ENCODE results near the gene ZNF235. TPM values are rescaled to one million over a fixed set of nuclear protein-coding genes. Genes with fewer than 3 reads are reported as not detected.

Gene ZNF235
- polyA plus RNA-seq, 1 experiment, result 1.3 TPM

- TF ChIP-seq CTCF (IDR thresholded peaks at IDR 0.05; ENCODE audit: insufficient read depth, low read depth, low read length), result no peak
- Histone ChIP-seq H3K27me3 (ENCODE audit: control insufficient read depth, insufficient read depth, low read length) (no peaks in the 10 kb centered on the region), H3K36me3 (ENCODE audit: control insufficient read depth, insufficient read depth, low read length) (no peaks in the 10 kb centered on the region), H3K4me3 (ENCODE audit: low read depth, low read length) (no peak overlapping the region)
- CTCF ChIA-PET, result no interaction called here
- DNase-seq (ENCODE audit: low read depth), result no peak
- POLR2A ChIA-PET, result no interaction called here
These were observed 632 bp upstream of the ZNF235 start for GRCh38 chr19:44305457-44305856.

- TF ChIP-seq CTCF (IDR thresholded peaks at IDR 0.05; ENCODE audit: insufficient read depth, low read depth, low read length), result no peak
- ChIA-PET POLR2A (no interaction called here), CTCF (interaction anchor here (1.1 kb wide), 1 partner anchor 76 kb away, joined by 3 read pairs; no protein-coding TSS in a partner anchor)
- Histone ChIP-seq H3K27me3 (ENCODE audit: control insufficient read depth, insufficient read depth, low read length) (no peaks in the 10 kb centered on the region), H3K4me3 (ENCODE audit: low read depth, low read length) (peak overlapping the region; percentile 75), H3K36me3 (ENCODE audit: control insufficient read depth, insufficient read depth, low read length) (no peaks in the 10 kb centered on the region)
- peak; percentile 24 for DNase-seq (ENCODE audit: low read depth)
These were observed 753 bp downstream of the ZNF235 start for GRCh38 chr19:44303976-44304568.

- H3K4me3 ChIP-seq (ENCODE audit: low read depth, low read length), result no peak overlapping the region
- ChIA-PET CTCF (interaction anchor here (1.1 kb wide), 1 partner anchor 75 kb away, joined by 3 read pairs; no protein-coding TSS in a partner anchor), POLR2A (no interaction called here)
- no peak for TF ChIP-seq CTCF (IDR thresholded peaks at IDR 0.05; ENCODE audit: insufficient read depth, low read depth, low read length)
- DNase-seq (ENCODE audit: low read depth), result no peak
- no peaks in the 10 kb centered on the region; the same call in 1 of the 2 replicates for H3K36me3 ChIP-seq (ENCODE audit: control insufficient read depth, insufficient read depth, low read length)
- no peaks in the 10 kb centered on the region for H3K27me3 ChIP-seq (ENCODE audit: control insufficient read depth, insufficient read depth, low read length)
These were observed 1.5 kb downstream of the ZNF235 start for GRCh38 chr19:44303320-44303719.

- Histone ChIP-seq H3K27me3 (ENCODE audit: control insufficient read depth, insufficient read depth, low read length) (no peaks in the 10 kb centered on the region), H3K36me3 (ENCODE audit: control insufficient read depth, insufficient read depth, low read length) (peaks cover 4% of the 10 kb centered on the region), H3K4me3 (ENCODE audit: low read depth, low read length) (no peak overlapping the region)
- no peak for TF ChIP-seq CTCF (IDR thresholded peaks at IDR 0.05; ENCODE audit: insufficient read depth, low read depth, low read length)
- ChIA-PET CTCF (no interaction called here), POLR2A (no interaction called here)
- no peak for DNase-seq (ENCODE audit: low read depth)
These were observed 19.9 kb downstream of the ZNF235 start for GRCh38 chr19:44284968-44285367.

GRCh38 chr19:44282846-44283245 is 22.0 kb downstream of the ZNF235 start:
- Histone ChIP-seq H3K27me3 (ENCODE audit: control insufficient read depth, insufficient read depth, low read length) (no peaks in the 10 kb centered on the region), H3K4me3 (ENCODE audit: low read depth, low read length) (no peak overlapping the region), H3K36me3 (ENCODE audit: control insufficient read depth, insufficient read depth, low read length) (0 out of 2 replicates have a peak, but pooled peaks cover 1% of the 10 kb centered on the region)
- TF ChIP-seq CTCF (IDR thresholded peaks at IDR 0.05; ENCODE audit: insufficient read depth, low read depth, low read length), result no peak
- ChIA-PET POLR2A (no interaction called here), CTCF (no interaction called here)
- DNase-seq (ENCODE audit: low read depth), result no peak

Data from BJ (cell line).